HEK293 (cell line): Measurements from ENCODE around the gene ACAD11.

Experiments used
- CTCF ChIA-PET: fragments of 350-600 bp; formaldehyde crosslinking; extraction: SDS; loops from one replicate; lab custom pipeline; 2021; ENCODE audit warnings: antibody characterized with exemption; lab: Yijun Ruan, JAX
- POLR2A ChIA-PET: fragments of 300-600 bp; formaldehyde crosslinking; extraction: SDS; loops from one replicate; lab custom pipeline; 2020; ENCODE audit warnings: antibody characterized with exemption, inconsistent platforms; lab: Yijun Ruan, JAX
- H3K27ac ChIP-seq: fragments of 200-500 bp; sonication (Bioruptor generic); 2 replicates; pipeline ENCODE4 v1.5.1; 2014; ENCODE audit warnings: low read depth, low read length, control low read depth, inconsistent platforms; ENCODE audit errors: extremely low read depth
- H3K36me3 ChIP-seq, 2 experiments: fragments of 200-500 bp in 1 of 2; sonication (Bioruptor generic) in 1 of 2; 1 replicate in 1 of 2; 2 replicates in 1 of 2; pipeline ENCODE4 v1.5.1; 2014 to 2017; ENCODE audit warnings: inconsistent platforms in 2 of 2, low read length in 2 of 2; ENCODE audit not compliant: control insufficient read depth in 2 of 2, insufficient read depth in 1 of 2
- H3K4me1 ChIP-seq: fragments of 200-500 bp; sonication (Bioruptor generic); 2 replicates; pipeline ENCODE4 v1.5.1; 2014; ENCODE audit warnings: mild to moderate bottlenecking, low read length, inconsistent platforms; ENCODE audit not compliant: control insufficient read depth, insufficient read depth
- H3K4me3 ChIP-seq: 2 replicates; pipeline ENCODE4 v1.5.1; 2011; ENCODE audit warnings: low read depth, mild to moderate bottlenecking, control low read depth, low read length, moderate library complexity
- H3K9me3 ChIP-seq: fragments of 200-500 bp; sonication (Bioruptor generic); 2 replicates; pipeline ENCODE4 v1.5.1; 2014; ENCODE audit warnings: low read depth, low read length, inconsistent platforms; ENCODE audit not compliant: control insufficient read depth, insufficient read depth
- IKZF3 ChIP-seq: fragments of 450-650 bp; IDR thresholded peaks from 2 replicates; pipeline ENCODE4 v1.5.0; 2018; ENCODE audit warnings: missing biosample characterization, mild to moderate bottlenecking, missing genetic modification characterization, moderate library complexity
- KLF7 ChIP-seq: fragments of 450-650 bp; formaldehyde crosslinking; IDR thresholded peaks from 2 replicates; pipeline ENCODE4 v1.5.1; 2016; ENCODE audit warnings: missing biosample characterization, missing genetic modification characterization, borderline replicate concordance
- PRDM1 ChIP-seq: fragments of 450-650 bp; formaldehyde crosslinking; IDR thresholded peaks from 2 replicates; pipeline ENCODE4; 2016; ENCODE audit warnings: missing biosample characterization, missing genetic modification characterization
- SP2 ChIP-seq: fragments of 450-650 bp; formaldehyde crosslinking; IDR thresholded peaks from 2 replicates; pipeline ENCODE4 v1.5.1; 2016; ENCODE audit warnings: missing biosample characterization, missing genetic modification characterization
- SP7 ChIP-seq: fragments of 450-650 bp; formaldehyde crosslinking; IDR thresholded peaks from 2 replicates; pipeline ENCODE4 v1.5.1; 2016; ENCODE audit warnings: missing biosample characterization, missing genetic modification characterization
- ZBTB20 ChIP-seq: fragments of 450-650 bp; formaldehyde crosslinking; IDR thresholded peaks from 2 replicates; pipeline ENCODE4 v1.5.1; 2016; ENCODE audit warnings: missing biosample characterization, missing genetic modification characterization
- ZBTB7A ChIP-seq: fragments of 450-650 bp; formaldehyde crosslinking; IDR thresholded peaks from 2 replicates; pipeline ENCODE4 v1.5.1; 2016; ENCODE audit warnings: low read depth, missing biosample characterization, missing genetic modification characterization
- ZEB2 ChIP-seq: fragments of 450-650 bp; formaldehyde crosslinking; IDR thresholded peaks from 2 replicates; pipeline ENCODE4 v1.5.1; 2016; ENCODE audit warnings: missing biosample characterization, missing genetic modification characterization
- ZIC2 ChIP-seq: fragments of 450-650 bp; formaldehyde crosslinking; IDR thresholded peaks from 2 replicates; pipeline ENCODE4 v1.5.1; 2016; ENCODE audit warnings: missing biosample characterization, missing genetic modification characterization
- ZNF132 ChIP-seq: fragments of 450-650 bp; formaldehyde crosslinking; IDR thresholded peaks from 2 replicates; pipeline ENCODE4 v1.5.1; 2017; ENCODE audit warnings: missing biosample characterization, missing genetic modification characterization, borderline replicate concordance
- ZNF146 ChIP-seq: fragments of 450-650 bp; formaldehyde crosslinking; IDR thresholded peaks from 2 replicates; pipeline ENCODE4 v1.5.1; 2016; ENCODE audit warnings: missing biosample characterization, missing genetic modification characterization
- ZNF169 ChIP-seq: fragments of 450-650 bp; formaldehyde crosslinking; IDR thresholded peaks from 2 replicates; pipeline ENCODE4 v1.5.1; 2016; ENCODE audit warnings: missing biosample characterization, missing genetic modification characterization
- ZNF23 ChIP-seq: fragments of 450-650 bp; formaldehyde crosslinking; IDR thresholded peaks from 2 replicates; pipeline ENCODE4 v1.5.1; 2016; ENCODE audit warnings: missing biosample characterization, missing genetic modification characterization, borderline replicate concordance
- ZNF26 ChIP-seq: fragments of 450-650 bp; formaldehyde crosslinking; IDR thresholded peaks from 2 replicates; pipeline ENCODE4 v1.5.1; 2016; ENCODE audit warnings: missing biosample characterization, missing genetic modification characterization
- ZNF274 ChIP-seq, 2 experiments: fragments of 200-500 bp in 1 of 2; fragments of 450-650 bp in 1 of 2; sonication (Bioruptor generic) in 1 of 2; formaldehyde crosslinking in 1 of 2; IDR thresholded peaks; 2 replicates each; pipeline versions ENCODE4 v1.5.1 to v1.6.1; 2014 to 2016; ENCODE audit warnings: borderline replicate concordance in 1 of 2, inconsistent platforms in 1 of 2, low read length in 1 of 2, missing biosample characterization in 1 of 2, missing genetic modification characterization in 1 of 2
- ZNF335 ChIP-seq: fragments of 450-650 bp; formaldehyde crosslinking; conservative IDR thresholded peaks from 2 replicates; pipeline ENCODE4 v1.5.1; 2016; ENCODE audit warnings: missing biosample characterization, missing genetic modification characterization
- ZNF366 ChIP-seq: fragments of 450-650 bp; formaldehyde crosslinking; conservative IDR thresholded peaks from 2 replicates; pipeline ENCODE4 v1.5.1; 2016; ENCODE audit warnings: missing biosample characterization, missing genetic modification characterization
- ZNF426 ChIP-seq: fragments of 450-650 bp; formaldehyde crosslinking; IDR thresholded peaks from 2 replicates; pipeline ENCODE4 v1.5.1; 2017; ENCODE audit warnings: missing biosample characterization, missing genetic modification characterization, mild to moderate bottlenecking, inconsistent platforms, moderate library complexity
- ZNF449 ChIP-seq: fragments of 450-650 bp; formaldehyde crosslinking; IDR thresholded peaks from 2 replicates; pipeline ENCODE4 v1.5.1; 2017; ENCODE audit warnings: missing biosample characterization, mild to moderate bottlenecking, missing genetic modification characterization, moderate library complexity
- ZNF529 ChIP-seq: fragments of 450-650 bp; formaldehyde crosslinking; IDR thresholded peaks from 2 replicates; pipeline ENCODE4 v1.5.1; 2017; ENCODE audit warnings: missing genetic modification characterization, missing biosample characterization; ENCODE audit not compliant: insufficient replicate concordance
- ZNF571 ChIP-seq: fragments of 450-650 bp; formaldehyde crosslinking; IDR thresholded peaks from 2 replicates; pipeline ENCODE4 v1.5.0; 2017; ENCODE audit warnings: missing biosample characterization, missing genetic modification characterization
- ZNF596 ChIP-seq: fragments of 450-650 bp; IDR thresholded peaks from 2 replicates; pipeline ENCODE4 v1.5.0; 2018; ENCODE audit warnings: missing biosample characterization, mild to moderate bottlenecking, missing genetic modification characterization, moderate library complexity
- ZNF654 ChIP-seq: fragments of 450-650 bp; formaldehyde crosslinking; IDR thresholded peaks from 2 replicates; pipeline ENCODE4 v1.5.1; 2016; ENCODE audit warnings: low read depth, missing biosample characterization, missing genetic modification characterization
- ZNF677 ChIP-seq: fragments of 450-650 bp; IDR thresholded peaks from 2 replicates; pipeline ENCODE4 v1.5.0; 2018; ENCODE audit warnings: missing biosample characterization, mild to moderate bottlenecking, missing genetic modification characterization, moderate library complexity
- ZNF707 ChIP-seq: fragments of 450-650 bp; formaldehyde crosslinking; IDR thresholded peaks from 2 replicates; pipeline ENCODE4 v1.5.1; 2016; ENCODE audit warnings: missing biosample characterization, missing genetic modification characterization
- ZNF843 ChIP-seq: fragments of 450-650 bp; formaldehyde crosslinking; IDR thresholded peaks from 2 replicates; pipeline ENCODE4 v1.5.1; 2016; ENCODE audit warnings: missing biosample characterization, missing genetic modification characterization
- TF ChIP-seq, protein P1 (sequence below): fragments of 450-650 bp; formaldehyde crosslinking; IDR thresholded peaks from 2 replicates; pipeline ENCODE4 v1.5.1; 2016; ENCODE audit warnings: missing biosample characterization, missing genetic modification characterization
- TF ChIP-seq, protein P2 (sequence below): fragments of 450-650 bp; formaldehyde crosslinking; IDR thresholded peaks from 2 replicates; pipeline ENCODE4 v1.5.1; 2016; ENCODE audit warnings: missing biosample characterization, missing genetic modification characterization

Gene ACAD11

GRCh38 chr3:132630612-132631011 lies 29.0 kb downstream of the ACAD11 start:
- H3K36me3 ChIP-seq, result peaks cover 4 to 30% of the 10 kb centered on the region in 2 experiments; a peak in 2 of 3 replicates
- POLR2A ChIA-PET, result no interaction called here
- H3K9me3 ChIP-seq, result no peaks in the 10 kb centered on the region
- H3K4me3 ChIP-seq, result no peak overlapping the region
- no peaks in the 10 kb centered on the region for H3K4me1 ChIP-seq
- CTCF ChIA-PET, result interaction anchor here (0.6 to 1.0 kb wide), 3 partner anchors 9 to 1397 kb away, joined by 3 to 6 read pairs (median 4); partner anchors contain the start of genes ACAD11 and UBA5
- TF ChIP-seq, protein P1, sequence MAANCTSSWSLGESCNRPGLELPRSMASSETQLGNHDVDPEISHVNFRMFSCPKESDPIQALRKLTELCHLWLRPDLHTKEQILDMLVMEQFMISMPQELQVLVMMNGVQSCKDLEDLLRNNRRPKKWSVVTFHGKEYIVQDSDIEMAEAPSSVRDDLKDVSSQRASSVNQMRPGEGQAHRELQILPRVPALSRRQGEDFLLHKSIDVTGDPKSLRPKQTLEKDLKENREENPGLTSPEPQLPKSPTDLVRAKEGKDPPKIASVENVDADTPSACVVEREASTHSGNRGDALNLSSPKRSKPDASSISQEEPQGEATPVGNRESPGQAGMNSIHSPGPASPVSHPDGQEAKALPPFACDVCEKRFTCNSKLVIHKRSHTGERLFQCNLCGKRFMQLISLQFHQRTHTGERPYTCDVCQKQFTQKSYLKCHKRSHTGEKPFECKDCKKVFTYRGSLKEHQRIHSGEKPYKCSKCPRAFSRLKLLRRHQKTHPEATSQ, result no peak
- TF ChIP-seq ZNF335 (tag by site-specific recombination) (no peak), KLF7 (tag by site-specific recombination) (no peak), ZNF654 (tag by site-specific recombination) (no peak), ZNF132 (tag by site-specific recombination) (no peak), ZNF23 (no peak), ZBTB20 (tag by site-specific recombination) (no peak), ZNF571 (no peak), ZNF843 (tag by site-specific recombination) (no peak), ZNF169 (tag by site-specific recombination) (no peak), ZEB2 (tag by site-specific recombination) (no peak), ZNF274 (IDR thresholded peaks at IDR 0.05; ENCODE audit: low read length) (no peak), ZNF274 (tag by site-specific recombination; IDR thresholded peaks at IDR 0.05; ENCODE audit: borderline replicate concordance) (no peak), IKZF3 (no peak), ZNF529 (tag by site-specific recombination) (no peak), ZNF449 (tag by site-specific recombination) (no peak), ZNF366 (tag by site-specific recombination) (no peak), ZNF426 (tag by site-specific recombination) (no peak), ZNF677 (tag by site-specific recombination) (no peak)
- no peak overlapping the region for H3K27ac ChIP-seq

- no peak for TF ChIP-seq ZNF146
- 0 out of 2 replicates have a peak, but pooled peaks have one; percentile 27 for TF ChIP-seq SP7 (tag by site-specific recombination)
- Histone ChIP-seq H3K4me3 (no peak overlapping the region), H3K9me3 (no peaks in the 10 kb centered on the region), H3K27ac (no peak overlapping the region), H3K36me3 (peaks cover 5 to 27% of the 10 kb centered on the region in 2 experiments; a peak in 2 of 3 replicates), H3K4me1 (no peaks in the 10 kb centered on the region)
- ChIA-PET CTCF (interaction anchor here (1.0 kb wide), 1 partner anchor 9 kb away, joined by 6 read pairs; no protein-coding TSS in a partner anchor), POLR2A (no interaction called here)
These were observed 29.7 kb downstream of the ACAD11 start for GRCh38 chr3:132629928-132630327.

DNA sequence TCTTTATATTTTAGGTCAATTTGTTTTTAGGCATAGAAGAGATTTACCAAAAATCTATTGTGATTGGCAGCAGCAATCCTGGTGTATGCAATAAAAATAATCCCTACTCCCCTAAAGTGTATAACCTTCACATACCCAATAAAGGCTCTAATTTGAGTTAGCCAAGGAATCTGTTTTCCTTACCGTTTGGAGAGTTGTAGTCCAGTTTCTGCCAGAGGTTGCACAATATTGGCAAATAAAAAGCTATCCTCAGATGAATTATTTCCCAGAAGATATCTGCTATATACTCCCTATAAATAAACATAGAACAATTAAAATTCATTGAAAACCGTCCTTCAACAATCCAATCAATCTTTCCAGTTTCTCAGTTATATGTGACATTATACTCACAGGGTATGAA lies 31.5 kb downstream of the ACAD11 start:
- POLR2A ChIA-PET, result no interaction called here
- no peaks in the 10 kb centered on the region for H3K9me3 ChIP-seq
- H3K27ac ChIP-seq, result no peak overlapping the region
- H3K4me1 ChIP-seq, result no peaks in the 10 kb centered on the region
- H3K36me3 ChIP-seq, result peaks cover 5 to 30% of the 10 kb centered on the region in 2 experiments; a peak in 2 of 3 replicates
- CTCF ChIA-PET, result no interaction called here
- no peak overlapping the region for H3K4me3 ChIP-seq
- no peak for TF ChIP-seq ZIC2 (tag by site-specific recombination)
- TF ChIP-seq PRDM1, result no peak
- TF ChIP-seq ZNF707, result no peak
- no peak for TF ChIP-seq ZNF26 (tag by site-specific recombination)
- TF ChIP-seq, protein P2, sequence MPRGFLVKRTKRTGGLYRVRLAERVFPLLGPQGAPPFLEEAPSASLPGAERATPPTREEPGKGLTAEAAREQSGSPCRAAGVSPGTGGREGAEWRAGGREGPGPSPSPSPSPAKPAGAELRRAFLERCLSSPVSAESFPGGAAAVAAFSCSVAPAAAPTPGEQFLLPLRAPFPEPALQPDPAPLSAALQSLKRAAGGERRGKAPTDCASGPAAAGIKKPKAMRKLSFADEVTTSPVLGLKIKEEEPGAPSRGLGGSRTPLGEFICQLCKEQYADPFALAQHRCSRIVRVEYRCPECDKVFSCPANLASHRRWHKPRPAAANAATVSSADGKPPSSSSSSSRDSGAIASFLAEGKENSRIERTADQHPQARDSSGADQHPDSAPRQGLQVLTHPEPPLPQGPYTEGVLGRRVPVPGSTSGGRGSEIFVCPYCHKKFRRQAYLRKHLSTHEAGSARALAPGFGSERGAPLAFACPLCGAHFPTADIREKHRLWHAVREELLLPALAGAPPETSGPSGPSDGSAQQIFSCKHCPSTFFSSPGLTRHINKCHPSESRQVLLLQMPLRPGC, result no peak
- TF ChIP-seq ZNF596 (tag by site-specific recombination), result no peak
- no peak for TF ChIP-seq ZNF677 (tag by site-specific recombination)
- TF ChIP-seq SP2 (tag by site-specific recombination), result no peak
- no peak for TF ChIP-seq ZBTB7A (tag by site-specific recombination)
